Ovary (tissue), 9 donors: ENCODE results near the gene UBLCP1. TPM values are rescaled to one million over a fixed set of nuclear protein-coding genes. Genes with fewer than 3 reads are reported as not detected.
"Not testable (repeated sequence)": the region's sequence is repeated elsewhere in the genome, so short reads cannot be mapped to it uniquely, and the experiment has no call there.

Experiments
- DNase-seq, 5 donors: peaks; one replicate each; pipeline ENCODE4 v3.0.0-alpha.2; 2019 to 2020
- H3K27ac ChIP-seq, 2 donors: fragments of 200-600 bp; one replicate each; pipeline versions ENCODE4 v1.5.1 to v1.8.0; 2019 to 2022
- H3K27me3 ChIP-seq: fragments of 200-600 bp; one replicate; pipeline ENCODE4 v1.8.0; 2022
- H3K36me3 ChIP-seq: fragments of 200-600 bp; sonication (generic); one replicate; pipeline ENCODE4 v1.5.1; 2019
- H3K4me1 ChIP-seq: one replicate; pipeline ENCODE4 v1.8.1; 2013; ENCODE audit warnings: mild to moderate bottlenecking, moderate library complexity; ENCODE audit not compliant: insufficient read depth
- H3K4me3 ChIP-seq: fragments of 200-600 bp; sonication (generic); one replicate; pipeline ENCODE4 v1.5.1; 2017
- H3K9me3 ChIP-seq, 2 donors: fragments of 200-600 bp in 1 of 2; sonication (generic) in 1 of 2; one replicate each; pipeline versions ENCODE4 v1.5.1 to v1.8.1; 2013 to 2019; ENCODE audit warnings: mild to moderate bottlenecking in 1 of 2, moderate library complexity in 1 of 2
- EP300 ChIP-seq: sonication (generic); formaldehyde crosslinking; IDR thresholded peaks from one replicate; pipeline ENCODE4 v1.6.1; 2017; ENCODE audit warnings: antibody characterized with exemption
- POLR2A ChIP-seq: fragments of 450-650 bp; IDR thresholded peaks from one replicate; pipeline ENCODE4 v1.6.1; 2017; ENCODE audit warnings: antibody characterized with exemption, mild to moderate bottlenecking, moderate library complexity
- WGBS, 3 donors: extraction: QIAGEN DNeasy Blood & Tissue Kit in 1 of 3; methylation state at CpG; one replicate each; pipeline versions ENCODE4 v1.1.5 to v1.1.7; 2013 to 2017; 5-methylcytosine and 5-hydroxymethylcytosine counted together
- intact Hi-C, 4 donors: fragments of 100-400 bp; cut with DNase I; formaldehyde crosslinking; loops; one replicate each; pipeline versions ENCODE4 v1.11.0 to v1.15.1; 2022 to 2023
- polyA plus RNA-seq, 2 donors: library from polyadenylated mRNA; stranded (reverse); fragments of 200-250 nt in 1 of 2; fragments of 350-450 nt in 1 of 2; fragmentation: Illumina TruSeq in 1 of 2; extraction: RNeasy Lipid Tissue Mini Kit (QIAGEN cat#74804) in 1 of 2; gene quantifications; one replicate each; pipeline ENCODE4 v1.2.3, GENCODE V29; 2013 to 2014
- total RNA-seq, 7 donors: library from RNA; depleted of rRNA in 2 of 7; stranded (reverse); fragments of >200 nt in 2 of 7; fragmentation: NEBNext Ultra II Directional in 3 of 7; extraction: Animal tissue kit (Norgen Biotek cat#: 25700) in 3 of 7; gene quantifications; one replicate each; pipeline versions ENCODE4 v1.1.0 to v1.2.4, GENCODE V29; 2016 to 2023
- TF ChIP-seq, protein P1 (sequence below), 3 donors: fragments of 450-650 bp in 2 of 3; fragments of 200-600 bp in 1 of 3; IDR thresholded peaks; one replicate each; pipeline versions ENCODE4 v1.5.1 to v1.8.0; 2016 to 2022; ENCODE audit warnings: antibody characterized with exemption in 3 of 3, mild to moderate bottlenecking in 1 of 3
- donor health status: DM: no; HTN: no; CAD: no; lungs with moderate emphysema.
- donor health status: DM: no; HTN: no; CAD: no.
- donor health status: Bipolar disorder and iron deficiency.
- donor health status: DM: yes; HTN: yes; CAD: no.
- donor health status: DM: no; HTN: no; CAD: no.
- donor health status: DM: yes; HTN: yes; CAD: no.

UBLCP1 gene
- total and polyA plus RNA-seq, 9 donors: 15.0 to 32.3 (median 19.0) TPM

DNA sequence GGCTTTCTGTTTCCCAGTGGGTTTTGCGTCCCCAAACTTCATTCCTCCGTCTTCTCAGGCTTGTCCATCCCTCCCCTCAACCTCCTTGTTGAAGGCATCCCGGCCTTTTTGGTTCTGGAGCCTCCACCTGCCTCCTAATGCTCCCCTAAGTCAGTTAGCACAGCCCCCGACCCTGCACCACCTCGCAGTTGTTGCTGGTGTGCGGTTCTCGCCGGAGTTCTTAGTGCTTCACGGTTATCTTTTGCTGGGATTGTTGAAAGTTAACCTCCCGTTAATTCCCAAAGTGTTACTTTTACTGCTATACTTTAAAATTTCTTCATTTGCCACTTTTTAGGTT is 447 bp downstream of the UBLCP1 start:
- Histone ChIP-seq H3K4me1 (peaks cover 4% of the 10 kb centered on the region), H3K36me3 (no peaks in the 10 kb centered on the region), H3K9me3 (no peaks in the 10 kb centered on the region), H3K27ac (peak overlapping the region; percentile 44 to 64), H3K4me3 (peak overlapping the region; percentile 86), H3K27me3 (no peaks in the 10 kb centered on the region)
- no peak for DNase-seq
- intact Hi-C loops: no loop called here
- TF ChIP-seq EP300 (no peak), POLR2A (no peak)
- TF ChIP-seq, protein P1, sequence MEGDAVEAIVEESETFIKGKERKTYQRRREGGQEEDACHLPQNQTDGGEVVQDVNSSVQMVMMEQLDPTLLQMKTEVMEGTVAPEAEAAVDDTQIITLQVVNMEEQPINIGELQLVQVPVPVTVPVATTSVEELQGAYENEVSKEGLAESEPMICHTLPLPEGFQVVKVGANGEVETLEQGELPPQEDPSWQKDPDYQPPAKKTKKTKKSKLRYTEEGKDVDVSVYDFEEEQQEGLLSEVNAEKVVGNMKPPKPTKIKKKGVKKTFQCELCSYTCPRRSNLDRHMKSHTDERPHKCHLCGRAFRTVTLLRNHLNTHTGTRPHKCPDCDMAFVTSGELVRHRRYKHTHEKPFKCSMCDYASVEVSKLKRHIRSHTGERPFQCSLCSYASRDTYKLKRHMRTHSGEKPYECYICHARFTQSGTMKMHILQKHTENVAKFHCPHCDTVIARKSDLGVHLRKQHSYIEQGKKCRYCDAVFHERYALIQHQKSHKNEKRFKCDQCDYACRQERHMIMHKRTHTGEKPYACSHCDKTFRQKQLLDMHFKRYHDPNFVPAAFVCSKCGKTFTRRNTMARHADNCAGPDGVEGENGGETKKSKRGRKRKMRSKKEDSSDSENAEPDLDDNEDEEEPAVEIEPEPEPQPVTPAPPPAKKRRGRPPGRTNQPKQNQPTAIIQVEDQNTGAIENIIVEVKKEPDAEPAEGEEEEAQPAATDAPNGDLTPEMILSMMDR (IDR thresholded peaks at IDR 0.05): no peak
- 1% methylated on average over 10 of the region's 10 CpGs for WGBS, 3 donors

DNA sequence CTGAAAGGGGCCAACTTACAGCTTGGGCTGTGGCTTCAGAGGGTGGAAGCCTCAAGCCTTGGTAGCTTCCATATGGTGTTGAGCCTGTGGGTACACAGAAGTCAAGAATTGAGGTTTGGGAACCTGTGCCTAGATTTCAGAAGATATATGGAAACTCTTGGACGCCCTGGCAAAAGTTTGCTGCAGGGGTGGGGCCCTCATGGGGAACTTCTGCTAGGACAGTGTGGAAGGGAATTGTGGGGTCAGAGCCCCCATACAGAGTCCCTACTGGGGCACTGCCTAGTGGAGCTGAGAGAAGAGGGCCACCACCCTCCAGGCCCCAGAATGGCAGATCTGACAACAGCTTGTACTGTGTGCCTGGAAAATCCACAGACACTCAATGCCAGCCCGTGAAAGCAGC is 3.7 kb downstream of the UBLCP1 start:
- intact Hi-C loops: not testable (repeated sequence)

DNA sequence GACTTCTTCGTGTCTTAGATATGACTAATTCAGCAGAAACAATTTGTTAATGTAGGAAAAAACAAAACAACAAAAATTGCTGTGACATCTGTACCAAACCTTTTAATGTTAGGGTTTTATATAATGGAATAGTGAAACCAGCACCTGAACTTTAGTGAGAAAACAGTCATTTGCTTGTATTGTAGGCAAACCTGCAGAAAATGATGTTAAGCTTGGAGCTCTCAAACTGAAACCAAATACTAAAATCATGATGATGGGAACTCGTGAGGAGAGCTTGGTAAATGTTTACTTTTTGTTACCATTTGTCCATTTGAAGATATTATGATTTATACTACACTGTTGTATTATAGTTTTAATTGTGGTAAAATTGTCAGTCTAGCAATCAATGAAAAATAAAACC is 6.6 kb downstream of the UBLCP1 start:
- Histone ChIP-seq H3K27ac (no peak overlapping the region), H3K27me3 (no peaks in the 10 kb centered on the region), H3K36me3 (no peaks in the 10 kb centered on the region), H3K4me3 (no peak overlapping the region), H3K9me3 (no peaks in the 10 kb centered on the region), H3K4me1 (no peaks in the 10 kb centered on the region)
- intact Hi-C loops: no loop called here
- TF ChIP-seq, protein P1 (IDR thresholded peaks at IDR 0.05): no peak
- no peak for TF ChIP-seq POLR2A
- TF ChIP-seq EP300: no peak
- DNase-seq: no peak
- WGBS, 3 donors: 73 to 80% (median 74%) methylated on average over 2 of the region's 2 CpGs

More for the DNA sequence above, 3.7 kb downstream of the UBLCP1 start:
- H3K4me3 ChIP-seq, H3K36me3 ChIP-seq, H3K9me3 ChIP-seq, H3K27me3 ChIP-seq, H3K27ac ChIP-seq, H3K4me1 ChIP-seq, DNase-seq: not testable (repeated sequence)
- 95 to 100% (median 98%) methylated on average over 2 of the region's 2 CpGs for WGBS, 3 donors

DNA sequence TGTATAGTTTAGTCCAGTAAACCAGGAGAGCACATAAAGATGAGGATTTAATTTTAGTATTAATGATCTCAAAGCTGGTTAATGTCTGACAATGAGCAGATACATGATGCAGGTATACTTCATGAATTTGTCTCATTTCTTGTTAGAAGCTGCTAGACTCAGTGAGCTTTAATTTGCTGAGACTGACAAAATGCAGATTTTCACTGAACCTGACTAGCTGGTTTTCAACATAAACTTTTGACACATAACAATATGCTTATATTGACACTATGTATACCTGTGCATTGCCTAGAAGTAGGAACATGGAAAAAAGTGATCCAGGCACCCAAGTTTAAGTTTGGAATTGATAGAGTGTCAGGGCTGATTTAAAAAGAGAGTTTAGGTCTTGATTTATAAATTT is 10.8 kb downstream of the UBLCP1 start:
- Histone ChIP-seq H3K4me3 (no peak overlapping the region), H3K27me3 (no peaks in the 10 kb centered on the region), H3K4me1 (no peaks in the 10 kb centered on the region), H3K27ac (no peak overlapping the region), H3K9me3 (no peaks in the 10 kb centered on the region), H3K36me3 (no peaks in the 10 kb centered on the region)
- no peak for DNase-seq
- no peak for TF ChIP-seq EP300
- TF ChIP-seq POLR2A: no peak
- TF ChIP-seq, protein P1 (IDR thresholded peaks at IDR 0.05): no peak
- intact Hi-C loops: no loop called here

DNA sequence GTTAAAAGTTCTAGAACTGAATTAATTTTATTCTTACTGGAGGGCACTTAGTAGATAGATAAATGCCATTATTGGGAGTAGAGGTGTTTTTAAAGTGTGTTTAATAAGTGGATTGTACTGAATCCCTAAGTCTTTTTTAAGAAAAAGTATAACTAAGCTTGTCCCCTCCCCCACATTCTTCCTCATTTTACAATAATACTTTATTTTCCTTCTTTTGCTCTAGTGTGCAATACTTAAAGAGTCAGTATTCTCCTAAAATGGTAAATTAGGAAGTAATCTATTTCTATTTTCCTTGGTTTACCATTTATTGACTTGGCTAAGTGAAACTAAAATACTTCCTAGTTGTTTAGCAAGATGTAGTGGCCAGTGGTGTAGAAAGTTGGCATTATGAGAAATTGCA is 11.6 kb downstream of the UBLCP1 start:
- Histone ChIP-seq H3K4me3 (no peak overlapping the region), H3K9me3 (no peaks in the 10 kb centered on the region), H3K4me1 (no peaks in the 10 kb centered on the region), H3K27me3 (no peaks in the 10 kb centered on the region), H3K36me3 (no peaks in the 10 kb centered on the region), H3K27ac (no peak overlapping the region)
- DNase-seq: no peak
- no peak for TF ChIP-seq POLR2A
- no peak for TF ChIP-seq EP300
- TF ChIP-seq, protein P1 (IDR thresholded peaks at IDR 0.05): no peak
- intact Hi-C loops: no loop called here
